HG02852 (cell line): ENCODE data around the gene OTUD5.

Experiments used
- ATAC-seq: cut with Tn5 transposase; IDR thresholded peaks from one replicate; pipeline ENCODE4 v1.9.1; 2021; ENCODE audit warnings: mild to moderate bottlenecking, moderate library complexity; ENCODE audit not compliant: unreplicated experiment

Gene OTUD5

DNA sequence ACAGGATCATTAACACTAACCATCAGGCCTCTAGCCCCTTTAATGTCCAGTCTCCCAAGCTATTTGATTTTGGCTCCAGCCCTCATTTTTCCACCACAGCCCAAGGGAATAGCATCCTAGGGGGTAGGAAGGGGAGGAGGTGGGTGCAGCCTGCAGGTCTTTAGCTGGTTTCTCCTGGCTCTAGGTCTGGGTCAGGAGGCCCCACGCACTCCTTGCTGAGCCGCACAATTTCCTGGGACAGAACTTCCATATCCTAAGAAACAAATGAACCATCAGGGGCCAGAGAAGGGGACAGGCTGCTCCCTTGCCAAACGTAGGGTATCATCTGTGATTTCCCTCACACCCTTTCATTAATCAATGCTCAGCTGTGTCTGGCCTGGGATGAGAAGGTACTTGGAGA, 16.6 kb upstream of the OTUD5 start:
- no peak for ATAC-seq

DNA sequence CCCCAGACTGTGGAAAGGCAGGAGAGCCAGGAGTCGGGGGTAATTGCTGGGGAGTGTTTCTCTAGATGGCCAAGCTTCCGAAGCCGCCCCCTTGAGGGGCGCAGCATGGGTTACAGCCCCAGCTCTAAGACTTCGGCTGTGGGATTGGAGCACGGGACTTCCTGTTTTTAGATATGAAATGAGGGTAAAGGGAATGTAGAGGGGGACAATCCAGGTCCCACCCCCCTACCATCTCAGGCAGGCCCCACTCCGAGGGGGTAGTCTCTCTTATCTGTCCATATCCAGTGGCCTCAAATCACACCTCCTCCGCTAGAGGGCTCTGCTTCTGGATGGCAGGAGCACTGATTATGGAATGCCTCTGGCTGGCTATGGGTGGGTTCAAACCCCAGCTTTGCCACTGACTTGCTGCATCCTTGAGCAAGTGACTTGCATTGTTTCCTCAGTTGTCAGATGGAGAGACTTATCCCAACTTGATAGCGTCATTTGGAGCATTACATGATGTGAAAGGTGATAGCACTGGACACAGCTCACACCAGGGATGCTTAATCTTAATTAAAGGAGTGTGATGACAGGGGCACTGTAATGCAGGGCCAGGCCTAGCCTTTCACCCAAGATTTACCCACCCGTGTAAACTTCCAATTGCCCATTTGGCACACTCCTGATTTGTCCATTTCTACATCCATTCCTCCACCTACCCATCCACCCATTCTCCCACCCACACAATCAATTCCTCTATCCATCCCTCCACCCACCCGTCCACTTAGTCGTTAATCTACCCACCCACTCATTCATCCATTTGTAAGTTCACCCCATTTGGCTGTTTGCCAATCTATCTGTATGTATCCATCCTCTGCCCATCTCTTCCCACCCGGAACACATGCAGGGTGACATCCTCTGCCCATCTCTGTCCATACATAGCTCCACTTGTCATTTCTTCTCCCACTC, 15.1 kb upstream of the OTUD5 start:
- ATAC-seq, result no peak

DNA sequence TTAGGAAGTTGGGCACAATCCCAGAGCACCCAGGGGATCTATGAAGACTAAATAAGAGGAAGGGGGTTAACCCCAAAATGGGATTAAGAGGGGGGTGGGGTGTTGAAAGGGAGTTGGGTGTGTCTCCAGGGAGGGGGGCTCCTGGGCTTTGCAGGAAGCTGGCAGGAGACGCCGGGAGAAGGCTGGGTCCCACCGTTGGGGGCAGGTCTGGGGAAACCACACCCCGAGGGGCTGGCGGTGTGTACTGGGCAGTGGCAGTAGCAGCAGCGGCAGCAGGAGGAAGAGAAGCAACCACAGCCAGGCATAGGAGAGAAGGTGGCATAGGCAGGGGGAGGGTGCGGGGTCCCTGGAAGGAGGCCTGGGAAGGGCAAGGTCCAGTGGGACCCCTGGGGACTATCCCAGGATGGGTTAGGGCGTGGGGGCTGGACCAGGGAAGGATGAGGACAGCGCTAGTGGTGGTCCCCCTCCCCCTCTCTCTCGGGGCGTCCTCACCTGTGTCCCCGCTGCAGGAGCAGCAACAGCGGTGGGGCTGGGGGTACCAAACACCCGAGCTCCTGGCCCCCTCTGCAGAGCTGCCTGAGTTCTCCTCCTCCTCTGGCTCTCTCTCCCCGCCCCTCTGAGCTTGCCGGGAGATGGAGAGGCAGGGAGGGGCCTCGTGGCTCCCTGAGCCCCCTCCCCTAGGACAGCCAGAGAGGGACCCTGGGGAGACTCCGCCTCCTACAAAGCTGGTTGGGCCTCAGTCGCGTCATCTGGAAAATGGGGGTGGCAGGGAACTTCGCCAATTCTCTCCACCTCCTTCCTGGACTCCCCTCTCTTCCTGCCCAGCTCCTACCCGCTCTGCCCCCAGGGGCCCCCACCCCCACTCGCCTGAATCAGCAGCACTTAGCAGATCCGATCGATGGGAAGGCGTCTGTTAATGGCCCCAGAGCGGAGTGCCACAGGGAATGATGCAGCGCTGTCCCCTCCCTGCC, 14.1 kb upstream of the OTUD5 start, which contains the start of gene KCND1:
KCND1 (minus strand) TSS at position 596 of the 971 bp plus-strand sequence. CDS start 1,573 bp downstream, outside the sequence.
- ATAC-seq, result no peak

DNA sequence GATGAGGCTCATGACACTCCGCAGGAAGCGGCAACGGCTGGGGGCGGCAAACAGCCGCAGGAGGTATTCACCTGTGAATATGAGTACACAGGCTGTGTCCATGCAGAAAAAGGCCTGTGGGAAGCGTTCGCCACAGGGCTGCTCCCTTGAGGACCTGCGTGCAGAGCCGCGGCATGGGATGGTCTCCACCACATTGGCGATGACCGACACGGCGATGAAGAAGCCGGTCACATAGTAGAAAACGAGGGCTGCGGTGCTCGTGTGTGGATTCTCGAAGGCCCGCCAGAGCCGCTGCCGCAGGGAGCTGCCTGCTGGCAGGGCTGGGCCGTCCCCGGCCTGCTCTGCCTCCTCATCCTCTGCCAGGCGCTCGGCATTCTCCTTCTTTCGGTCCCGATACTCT, 12.1 kb upstream of the OTUD5 start:
- ATAC-seq, result no peak

DNA sequence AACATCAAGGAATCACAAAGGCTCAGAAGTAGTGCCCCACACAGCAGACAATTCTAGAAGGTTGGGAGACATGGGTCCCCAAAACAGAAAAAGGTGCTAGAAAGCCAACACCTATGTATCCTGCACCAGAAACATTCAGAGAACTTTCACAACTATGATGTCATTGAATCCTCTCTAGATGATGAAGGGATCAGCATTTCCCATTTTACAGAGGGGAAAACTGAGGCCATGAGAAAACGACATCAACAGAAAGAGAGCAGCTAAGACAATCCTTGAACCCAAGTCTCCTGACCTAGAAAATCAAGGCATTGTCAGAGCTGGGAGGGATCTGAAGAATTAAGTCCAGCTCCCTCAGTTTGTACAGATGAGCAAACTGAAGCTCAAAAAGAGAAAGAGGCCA, 11.0 kb upstream of the OTUD5 start:
- no peak for ATAC-seq

DNA sequence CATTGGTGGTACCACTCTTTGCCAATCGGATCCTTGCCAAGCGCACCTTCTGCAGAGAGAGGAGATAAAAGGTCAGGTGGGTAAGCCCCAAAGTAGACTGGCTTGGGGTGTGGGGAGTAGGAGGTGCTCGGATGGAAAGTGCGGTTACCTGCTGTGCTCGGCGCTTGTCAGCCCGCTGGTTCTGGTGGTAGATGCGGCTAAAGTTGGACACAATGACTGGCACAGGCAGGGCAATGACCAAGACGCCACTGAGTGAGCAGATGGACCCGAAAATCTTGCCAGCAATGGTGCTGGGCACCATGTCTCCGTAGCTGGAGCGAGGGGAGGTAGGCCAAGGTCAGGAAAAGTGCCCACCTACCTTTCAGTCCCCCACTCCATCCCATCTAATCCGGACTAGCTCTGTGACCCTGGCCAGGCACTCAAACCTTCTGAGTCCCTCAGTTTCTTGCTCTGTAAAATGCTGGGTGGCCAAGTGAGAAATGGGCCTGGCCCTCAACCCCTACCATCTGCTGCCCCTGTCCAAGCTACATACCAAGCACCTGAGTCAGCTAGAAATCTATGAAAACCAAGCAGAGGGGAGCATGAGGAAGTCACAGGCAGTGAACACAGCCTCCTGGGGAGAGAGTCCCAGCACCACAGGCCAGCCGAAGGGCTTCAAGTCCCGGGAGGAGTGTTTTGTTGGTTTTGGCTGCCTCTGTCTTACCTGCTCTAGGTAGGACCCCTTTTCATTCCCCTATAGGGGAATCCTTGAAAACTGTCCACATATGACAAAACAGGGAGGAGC, 9.6 kb upstream of the OTUD5 start:
- no peak for ATAC-seq

DNA sequence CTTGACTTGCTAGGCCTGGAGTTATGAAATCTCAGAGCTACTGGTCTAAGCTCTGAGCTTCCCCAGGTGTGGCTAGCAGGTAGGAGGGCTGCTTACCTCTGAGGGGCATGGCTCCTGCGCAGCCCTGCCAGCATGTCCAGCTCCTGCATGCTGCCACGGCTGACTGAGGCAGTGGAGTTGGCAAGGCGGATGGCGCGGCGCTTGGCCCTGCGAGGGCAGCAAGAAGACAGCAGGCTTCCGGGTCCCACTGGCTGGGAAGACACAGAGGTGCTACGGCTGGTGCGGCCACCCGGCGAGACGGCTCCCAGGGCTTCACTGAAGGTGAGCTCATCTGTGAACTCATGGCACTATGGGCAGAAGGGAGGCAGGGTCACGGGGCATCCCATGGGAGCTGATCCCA, 8.6 kb upstream of the OTUD5 start:
- no peak for ATAC-seq

DNA sequence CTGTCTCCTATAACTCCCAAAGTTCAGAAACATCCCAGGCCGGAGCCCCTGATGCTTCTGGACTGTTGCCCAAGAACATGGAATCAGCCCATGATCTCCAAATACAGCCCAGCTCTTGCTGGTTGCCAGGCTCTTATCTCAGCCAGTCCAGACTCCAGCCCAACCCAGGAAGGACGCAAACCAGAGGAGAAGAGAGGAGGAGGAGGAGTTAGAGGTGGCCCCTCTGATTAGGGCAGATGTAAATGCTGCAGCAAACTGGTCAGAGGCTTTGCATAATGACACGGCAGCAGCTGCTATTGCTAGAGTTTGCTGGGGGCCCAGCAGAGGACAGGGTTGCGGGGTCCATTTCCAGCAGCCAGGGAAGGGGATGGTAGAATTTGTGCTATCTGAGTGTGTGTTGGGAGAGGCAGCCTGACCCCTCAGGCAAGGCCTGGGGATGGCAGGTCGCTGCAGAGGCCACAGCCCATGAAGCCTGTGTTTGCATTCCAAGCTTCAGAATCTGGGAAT, 4.2 kb upstream of the OTUD5 start:
- ATAC-seq, result no peak

DNA sequence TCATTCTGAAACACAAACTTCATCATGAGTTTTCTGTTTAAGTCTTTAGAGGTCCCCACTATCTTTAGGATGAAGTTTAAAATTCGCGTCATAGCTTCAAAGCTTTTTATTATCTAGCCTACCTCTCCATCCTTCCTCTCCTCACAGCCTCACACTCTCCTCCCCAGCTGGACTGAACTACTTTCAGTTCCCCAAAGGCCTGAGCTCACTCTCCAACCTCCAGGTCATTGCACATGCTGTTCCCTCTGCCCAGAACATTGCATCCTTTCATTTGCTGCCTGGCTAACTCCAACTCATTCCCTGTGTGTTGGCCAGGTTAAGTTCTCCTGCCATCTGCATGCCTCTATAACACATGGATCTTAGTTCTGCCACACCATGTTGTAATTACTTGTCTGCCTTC, 2.9 kb upstream of the OTUD5 start:
- no peak for ATAC-seq

DNA sequence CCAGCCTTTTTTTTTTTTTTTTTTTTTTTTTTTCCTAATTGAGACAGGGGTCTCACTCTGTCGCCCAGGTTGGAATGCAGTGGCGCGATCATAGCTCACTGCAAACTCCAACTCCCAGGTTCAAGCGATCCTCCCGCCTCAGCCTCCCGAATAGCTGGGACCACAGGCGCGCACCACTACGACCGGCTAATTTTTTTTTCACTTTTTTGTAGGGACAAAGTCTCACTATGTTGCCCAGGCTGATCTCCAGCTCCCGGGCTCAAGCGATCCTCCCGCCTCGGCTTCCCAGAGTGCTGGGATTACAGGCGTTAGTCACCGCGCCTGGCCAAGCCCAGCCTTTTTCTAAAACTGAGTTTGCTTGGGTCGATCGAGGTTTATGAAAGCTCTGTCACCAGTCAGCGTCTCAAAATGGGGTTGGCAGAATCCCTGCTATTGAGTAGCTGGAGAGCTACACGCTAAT, 1.3 kb upstream of the OTUD5 start:
- ATAC-seq, result no peak

DNA sequence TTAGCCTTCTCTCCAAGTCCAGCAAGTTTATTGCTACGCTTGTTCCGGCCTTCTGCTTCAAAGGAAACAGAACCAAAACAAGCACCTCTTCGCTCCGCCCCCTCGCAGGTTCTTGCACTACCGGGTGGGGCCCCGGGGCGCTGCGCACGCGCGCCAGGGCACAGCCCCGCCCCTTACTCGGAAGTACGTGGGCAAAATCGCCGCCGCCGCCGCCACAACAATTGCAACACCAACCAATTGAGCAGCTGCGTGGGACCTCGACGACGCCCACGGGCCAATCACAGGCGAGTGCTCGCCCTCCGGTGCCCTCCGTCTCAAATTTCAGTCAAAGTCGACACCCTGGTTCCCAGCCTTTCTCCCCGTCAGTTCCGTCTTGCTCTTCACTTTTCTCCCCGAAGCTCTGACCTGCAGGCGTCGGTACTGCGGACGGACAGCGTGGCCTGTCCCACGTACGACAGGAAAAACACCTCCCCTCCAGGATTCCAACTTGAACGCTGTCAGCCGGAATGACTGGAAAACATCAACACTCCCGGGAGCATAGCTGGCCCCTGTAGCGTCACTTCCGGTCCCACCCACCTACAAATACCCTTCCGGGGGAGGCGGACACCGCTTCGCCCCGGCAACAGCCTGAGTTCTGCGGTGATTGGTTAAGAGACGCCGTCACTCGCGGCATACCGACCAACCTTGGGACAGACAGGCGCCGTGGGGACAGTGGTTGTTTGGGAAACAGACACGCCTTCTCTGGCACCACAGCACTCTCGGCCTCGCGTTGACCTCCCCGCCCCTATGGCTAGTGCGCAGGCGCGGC, 624 bp upstream of the OTUD5 start:
- ATAC-seq, result peak; percentile 77

DNA sequence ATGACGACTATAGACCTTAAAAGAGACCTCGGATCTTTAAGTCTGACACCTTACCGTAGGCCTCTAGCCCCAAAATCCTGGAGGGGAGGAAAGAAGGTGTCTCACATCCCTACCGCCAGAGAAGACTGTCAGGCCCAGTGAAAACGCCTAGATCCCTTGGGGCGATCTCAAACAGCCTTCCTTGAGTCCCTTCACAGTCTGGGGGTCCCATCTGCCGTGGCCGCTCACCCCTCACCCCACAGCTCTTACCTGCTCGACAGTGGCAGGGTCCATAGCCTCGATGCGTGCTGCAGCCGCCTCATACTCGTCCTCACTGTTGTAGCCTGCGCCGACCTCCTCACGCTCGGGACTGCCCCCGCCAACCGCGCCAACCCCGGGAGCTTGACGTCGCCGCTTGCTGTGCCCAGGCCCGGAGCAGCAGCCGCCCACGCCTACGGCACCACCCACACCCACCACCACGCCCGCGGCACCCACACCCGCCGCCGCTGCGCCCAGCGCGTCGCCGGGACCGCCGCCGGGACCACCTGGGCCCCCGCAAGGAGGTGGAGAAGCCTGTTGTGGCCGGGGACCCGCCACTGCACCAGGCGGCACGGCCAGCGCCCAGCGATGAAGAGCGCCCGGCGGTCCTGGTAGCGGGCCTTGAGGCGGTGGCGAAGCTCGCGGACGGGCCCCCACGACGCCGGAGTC, 536 bp downstream of the OTUD5 start:
- no peak for ATAC-seq

DNA sequence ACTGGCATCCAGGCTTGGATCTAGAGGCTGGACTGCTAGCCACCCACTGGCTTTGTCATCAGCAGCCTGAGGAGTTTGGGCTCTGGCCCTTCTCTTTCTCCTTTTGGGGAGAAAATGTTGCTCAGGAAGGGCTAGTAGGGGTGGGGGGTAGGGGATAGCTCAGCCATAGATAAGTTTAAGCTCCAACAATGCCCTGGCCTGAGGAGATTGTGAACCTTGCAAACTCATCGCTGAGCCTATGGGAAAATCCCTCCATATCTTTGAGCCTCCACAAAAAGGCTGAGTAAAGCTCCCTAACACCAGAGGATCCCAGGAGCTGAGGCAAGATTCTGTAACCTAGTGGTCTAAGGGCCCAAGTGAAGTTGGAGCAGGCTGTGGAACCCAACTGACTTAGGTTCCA, 8.8 kb downstream of the OTUD5 start:
- ATAC-seq, result no peak

DNA sequence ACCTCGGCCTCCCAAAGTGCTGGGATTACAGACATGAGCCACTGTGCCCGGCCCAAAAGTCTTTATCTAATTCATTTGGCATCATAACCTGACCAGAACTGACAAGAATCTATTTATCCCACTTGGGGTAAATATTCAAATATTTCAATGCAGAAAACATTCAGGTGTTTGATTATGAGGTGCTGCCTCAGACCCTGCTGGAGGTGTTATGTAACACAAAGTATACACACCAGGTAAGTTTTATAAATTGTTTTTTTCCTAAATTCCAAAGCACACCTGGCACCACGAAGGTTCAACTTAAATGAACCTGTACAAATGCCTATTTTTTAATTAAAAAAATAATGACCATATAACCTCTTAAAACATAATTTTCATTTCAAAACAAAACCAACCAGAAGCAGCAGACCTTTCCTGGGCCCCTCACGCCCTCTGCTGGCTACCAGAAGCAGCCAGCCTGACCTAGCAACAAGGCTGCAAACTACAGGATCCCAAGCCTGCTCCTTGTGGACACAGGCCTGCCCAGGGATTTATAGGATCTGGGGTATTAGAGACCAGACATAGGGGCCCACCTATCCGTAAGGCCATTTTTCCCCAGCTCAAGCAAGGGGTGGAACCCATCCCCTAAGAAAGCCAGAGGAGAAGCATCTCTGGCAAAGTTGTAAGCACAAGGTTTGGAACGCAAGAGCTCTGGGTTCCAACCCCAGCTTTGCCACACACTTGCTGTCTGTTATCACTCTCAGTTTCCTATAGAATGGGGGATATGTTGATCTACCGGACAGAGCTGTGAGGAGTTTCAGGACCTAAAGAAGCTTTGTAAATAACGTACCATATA, 11.7 kb downstream of the OTUD5 start:
- ATAC-seq, result peak; percentile 67

DNA sequence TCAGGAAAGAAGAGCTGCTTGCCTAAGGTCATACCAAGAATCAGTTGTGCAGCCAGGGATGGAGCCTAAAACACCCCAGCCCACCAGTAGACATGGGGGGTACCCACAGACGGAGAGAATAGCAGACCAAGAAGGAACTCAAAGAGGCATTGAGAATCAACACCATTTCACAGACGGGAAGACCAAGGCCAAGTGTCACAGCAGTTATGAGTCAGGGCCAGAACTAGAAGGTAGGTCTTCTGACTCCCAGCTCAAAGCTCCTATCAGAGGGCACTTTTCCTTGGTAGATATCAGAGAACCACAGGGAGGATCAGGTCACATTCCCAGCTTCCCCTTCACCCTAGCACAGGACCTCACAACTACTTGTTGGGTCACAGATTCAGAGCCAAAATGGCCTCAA, 14.5 kb downstream of the OTUD5 start:
- no peak for ATAC-seq

DNA sequence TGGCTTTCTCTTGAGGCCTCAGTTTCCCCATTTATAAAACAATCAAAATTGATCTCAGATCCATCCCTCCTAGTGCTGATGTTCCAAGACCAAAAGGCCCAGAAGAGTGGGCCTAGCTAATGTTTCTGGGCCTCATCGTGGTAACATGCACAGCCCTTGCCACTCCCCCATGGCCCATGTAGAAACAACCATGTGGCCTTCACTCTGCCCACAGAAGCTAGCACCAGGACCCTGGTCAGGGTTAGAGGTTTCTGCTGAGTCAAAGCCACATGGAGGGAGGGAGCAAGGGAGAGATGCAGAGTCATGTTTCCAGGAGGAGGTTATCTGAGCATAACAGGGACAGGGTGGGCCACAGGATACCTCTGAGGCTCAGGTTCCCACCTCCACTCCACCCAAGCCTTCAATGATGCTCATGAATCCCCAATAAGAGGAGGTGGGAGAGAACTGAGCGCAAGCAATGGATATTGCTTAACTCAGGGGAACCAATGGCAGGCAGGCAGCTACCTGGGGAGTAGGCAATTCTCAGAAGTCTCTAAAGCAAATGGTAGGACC, 16.9 kb downstream of the OTUD5 start:
- ATAC-seq, result no peak

DNA sequence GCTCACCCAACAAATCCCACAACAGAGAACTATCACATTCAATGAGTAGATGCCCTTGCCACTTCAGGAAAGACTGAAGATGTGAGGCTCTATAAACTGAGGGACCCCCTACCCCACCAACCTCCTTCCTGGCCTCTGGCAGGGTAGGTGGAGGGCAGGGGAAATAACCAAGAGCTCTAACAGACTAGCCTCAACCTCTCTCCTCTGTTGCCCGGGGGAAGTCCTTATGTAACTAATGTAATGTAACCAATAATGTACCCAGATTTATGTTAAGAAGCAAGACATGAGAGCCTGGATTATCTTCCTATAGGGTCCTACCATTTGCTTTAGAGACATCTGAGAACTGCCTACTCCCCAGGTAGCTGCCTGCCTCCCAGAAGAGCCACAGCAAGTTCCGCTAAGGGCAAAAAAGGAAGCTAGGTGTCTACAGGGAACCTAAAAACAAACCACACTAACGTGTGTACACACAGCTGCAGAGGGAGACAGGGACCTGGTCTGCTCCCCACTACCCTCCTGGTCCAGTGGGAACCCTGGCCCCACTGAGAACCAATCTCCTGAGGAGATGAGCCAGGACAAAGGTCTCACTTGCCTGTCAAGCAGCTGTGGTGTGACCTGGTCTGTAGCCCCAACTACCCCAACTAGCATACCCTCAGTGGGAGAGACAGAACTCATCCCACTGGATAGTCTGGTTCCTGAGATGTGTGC, 17.7 kb downstream of the OTUD5 start:
- no peak for ATAC-seq
